Thyroid gland (tissue), 4 donors: ENCODE data around the gene ZNF296. TPM values are rescaled to one million over a fixed set of nuclear protein-coding genes. Genes with fewer than 3 reads are reported as not detected.

ENCODE experiments used
- DNase-seq, 2 donors: peaks; one replicate each; pipeline ENCODE4 v3.0.0-alpha.2; 2019
- H3K27ac ChIP-seq, 3 donors: fragments of 200-600 bp; sonication (generic); 1 replicate in 2 of 3; 2 replicates in 1 of 3; pipeline ENCODE4 v1.5.1; 2016 to 2019; ENCODE audit warnings: mild to moderate bottlenecking in 1 of 3, moderate library complexity in 1 of 3
- H3K27me3 ChIP-seq: fragments of 200-600 bp; sonication (generic); one replicate; pipeline ENCODE4 v1.5.1; 2019
- H3K36me3 ChIP-seq, 2 donors: fragments of 200-600 bp; sonication (generic); one replicate each; pipeline ENCODE4 v1.5.1; 2016 to 2019
- H3K4me1 ChIP-seq, 2 donors: fragments of 200-600 bp; sonication (generic); one replicate each; pipeline ENCODE4 v1.5.1; 2017 to 2019
- H3K4me3 ChIP-seq, 3 donors: fragments of 200-600 bp; sonication (generic); replicated peaks in 1 of 3; 1 replicate in 2 of 3; 2 replicates in 1 of 3; pipeline ENCODE4 v1.5.1; 2016; ENCODE audit warnings: mild to moderate bottlenecking in 1 of 3
- H3K9me3 ChIP-seq: fragments of 200-600 bp; sonication (generic); one replicate; pipeline ENCODE4 v1.5.1; 2017
- CTCF ChIP-seq, 6 experiments: fragments of 200-600 bp in 3 of 6; fragments of 450-650 bp in 3 of 6; sonication (generic) in 3 of 6; IDR thresholded peaks; one replicate each; pipeline ENCODE4 v1.5.1; 2016 to 2019; ENCODE audit warnings: antibody characterized with exemption in 6 of 6, mild to moderate bottlenecking in 2 of 6, inconsistent platforms in 1 of 6, moderate library complexity in 1 of 6
- POLR2A ChIP-seq, 2 donors: fragments of 450-650 bp; IDR thresholded peaks; one replicate each; pipeline ENCODE4 v1.6.1; 2017; ENCODE audit warnings: antibody characterized with exemption in 2 of 2, mild to moderate bottlenecking in 2 of 2, moderate library complexity in 1 of 2
- WGBS, 2 donors: methylation state at CpG; one replicate each; pipeline ENCODE4 v1.1.5; 2017; 5-methylcytosine and 5-hydroxymethylcytosine counted together
- intact Hi-C: fragments of 100-400 bp; cut with DNase I; formaldehyde crosslinking; loops from one replicate; pipeline ENCODE4 v1.15.1; 2023
- total RNA-seq, 4 donors: library from RNA; depleted of rRNA; stranded (reverse); fragments of >200 nt; gene quantifications; one replicate each; pipeline ENCODE4 v1.2.3, GENCODE V29; 2016

The ZNF296 gene
- total RNA-seq, 4 donors from 2014 or later, result 0.34 to 2.1 (median 0.78) TPM; not detected in 1

GRCh38 chr19:45035755-45036154 lies 40.5 kb downstream of the ZNF296 start:
- no peak overlapping the region for H3K27ac ChIP-seq
- no peak for DNase-seq
- intact Hi-C loops, result no loop called here
- peaks cover 14 to 16% of the 10 kb centered on the region in 2 donors for H3K36me3 ChIP-seq
- 96 to 99% methylated on average over 6 of the region's 6 CpGs for WGBS, 2 donors
- TF ChIP-seq POLR2A (IDR thresholded peaks at IDR 0.05), result no peak
- no peak for TF ChIP-seq CTCF (IDR thresholded peaks at IDR 0.05)
- H3K4me3 ChIP-seq, result no peak overlapping the region
- H3K4me1 ChIP-seq, result peaks cover 12 to 15% of the 10 kb centered on the region in 2 donors
- no peaks in the 10 kb centered on the region for H3K27me3 ChIP-seq
- no peaks in the 10 kb centered on the region for H3K9me3 ChIP-seq

GRCh38 chr19:45032421-45032820 lies 43.9 kb downstream of the ZNF296 start:
- H3K4me1 ChIP-seq, result no peaks in the 10 kb centered on the region
- TF ChIP-seq CTCF (IDR thresholded peaks at IDR 0.05) (no peak), POLR2A (IDR thresholded peaks at IDR 0.05) (no peak)
- H3K27ac ChIP-seq, result no peak overlapping the region
- H3K4me3 ChIP-seq, result no peak overlapping the region
- intact Hi-C loops, result no loop called here
- WGBS, 2 donors, result 93 to 94% methylated on average over 13 to 18 of the region's 18 CpGs
- H3K9me3 ChIP-seq, result no peaks in the 10 kb centered on the region
- DNase-seq, result no peak
- H3K36me3 ChIP-seq, result peaks cover 19 to 26% of the 10 kb centered on the region in 2 donors
- no peaks in the 10 kb centered on the region for H3K27me3 ChIP-seq

- H3K27me3 ChIP-seq, result no peaks in the 10 kb centered on the region
- no peaks in the 10 kb centered on the region for H3K9me3 ChIP-seq
- intact Hi-C loops, result no loop called here
- no peak overlapping the region for H3K27ac ChIP-seq
- TF ChIP-seq CTCF (IDR thresholded peaks at IDR 0.05) (no peak), POLR2A (IDR thresholded peaks at IDR 0.05) (no peak)
- no peak overlapping the region for H3K4me3 ChIP-seq
- H3K4me1 ChIP-seq, result no peaks in the 10 kb centered on the region
- no peak for DNase-seq
- peaks cover 19 to 26% of the 10 kb centered on the region in 2 donors for H3K36me3 ChIP-seq
- WGBS, 2 donors, result 93 to 95% methylated on average over 6 of the region's 6 CpGs
These were observed 45.5 kb downstream of the ZNF296 start for GRCh38 chr19:45030825-45031224.

GRCh38 chr19:45027371-45027770 lies 48.9 kb downstream of the ZNF296 start:
- peaks cover 6 to 15% of the 10 kb centered on the region in 2 donors for H3K36me3 ChIP-seq
- H3K4me1 ChIP-seq, result no peaks in the 10 kb centered on the region
- H3K4me3 ChIP-seq, result no peak overlapping the region
- H3K9me3 ChIP-seq, result no peaks in the 10 kb centered on the region
- intact Hi-C loops, result no loop called here
- 89 to 98% methylated on average over 2 of the region's 2 CpGs for WGBS, 2 donors
- TF ChIP-seq POLR2A (IDR thresholded peaks at IDR 0.05) (no peak), CTCF (IDR thresholded peaks at IDR 0.05) (no peak)
- H3K27me3 ChIP-seq, result no peaks in the 10 kb centered on the region
- DNase-seq, result no peak
- H3K27ac ChIP-seq, result no peak overlapping the region

GRCh38 chr19:45025264-45025663 lies 51.0 kb downstream of the ZNF296 start:
- no peak for DNase-seq
- Histone ChIP-seq H3K4me3 (no peak overlapping the region), H3K36me3 (peaks cover 6 to 15% of the 10 kb centered on the region in 2 donors), H3K9me3 (no peaks in the 10 kb centered on the region), H3K4me1 (no peaks in the 10 kb centered on the region), H3K27ac (no peak overlapping the region), H3K27me3 (no peaks in the 10 kb centered on the region)
- no peak for TF ChIP-seq POLR2A (IDR thresholded peaks at IDR 0.05)
- no peak for TF ChIP-seq CTCF (IDR thresholded peaks at IDR 0.05)
- WGBS, 2 donors, result 93 to 95% methylated on average over 9 of the region's 9 CpGs
- intact Hi-C loops, result no loop called here
